ENCODE data around the gene THAP8.

THAP8 gene

DNA sequence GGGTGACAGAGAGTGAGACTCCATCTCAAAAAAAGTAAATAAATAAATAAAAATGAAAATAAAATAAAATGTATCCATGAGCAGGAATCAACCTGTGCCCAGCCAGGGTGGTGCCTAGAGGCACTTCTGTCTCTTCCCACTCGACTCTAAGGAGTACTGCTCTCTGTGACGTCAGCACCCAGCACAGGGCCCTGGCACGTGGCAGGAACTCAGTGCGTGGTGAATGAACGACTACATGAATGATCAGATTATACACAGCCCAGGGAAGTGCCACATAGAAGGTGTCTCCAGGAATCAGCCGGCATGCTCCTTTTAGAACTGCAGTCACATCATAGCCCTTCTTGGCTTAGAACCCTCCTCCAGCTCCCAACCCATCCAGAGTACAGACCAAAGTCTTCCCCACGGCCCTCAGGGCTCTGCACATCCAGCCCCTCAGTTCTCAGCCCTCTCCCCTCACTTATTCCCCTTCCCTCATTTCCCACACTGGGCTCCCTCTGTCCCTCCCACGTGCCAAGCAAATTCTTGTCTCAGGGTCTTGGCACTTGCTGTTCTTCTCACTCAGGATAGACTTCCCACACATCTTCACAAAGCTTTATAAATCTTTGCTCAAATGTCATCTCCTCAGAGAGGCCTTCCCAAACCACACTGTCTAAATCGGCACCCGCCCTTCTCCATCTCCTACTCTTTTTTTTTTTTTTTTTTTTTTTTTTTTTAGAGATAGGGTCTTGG is 25.6 kb downstream of the THAP8 start:
- DNase-seq, result no peak

DNA sequence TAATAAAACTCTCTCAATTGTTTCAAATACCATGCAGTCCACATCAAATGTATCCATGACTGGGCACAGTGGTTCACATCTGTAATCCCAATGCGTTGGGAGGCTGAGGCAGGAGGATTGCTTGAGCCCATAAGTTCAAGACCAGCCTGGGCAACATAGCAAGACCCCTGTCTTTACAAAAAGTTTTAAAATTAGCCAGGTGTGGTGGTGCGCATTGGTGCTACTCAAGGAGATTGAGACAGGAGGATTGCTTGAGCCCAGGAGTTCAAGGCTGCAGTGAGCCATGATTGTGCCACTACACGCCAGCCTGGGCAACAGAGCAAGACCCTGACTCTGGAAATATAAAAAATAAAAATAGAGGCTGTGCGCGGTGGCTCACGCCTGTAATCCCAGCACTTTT is 26.4 kb downstream of the THAP8 start:
- DNase-seq, result no peak

DNA sequence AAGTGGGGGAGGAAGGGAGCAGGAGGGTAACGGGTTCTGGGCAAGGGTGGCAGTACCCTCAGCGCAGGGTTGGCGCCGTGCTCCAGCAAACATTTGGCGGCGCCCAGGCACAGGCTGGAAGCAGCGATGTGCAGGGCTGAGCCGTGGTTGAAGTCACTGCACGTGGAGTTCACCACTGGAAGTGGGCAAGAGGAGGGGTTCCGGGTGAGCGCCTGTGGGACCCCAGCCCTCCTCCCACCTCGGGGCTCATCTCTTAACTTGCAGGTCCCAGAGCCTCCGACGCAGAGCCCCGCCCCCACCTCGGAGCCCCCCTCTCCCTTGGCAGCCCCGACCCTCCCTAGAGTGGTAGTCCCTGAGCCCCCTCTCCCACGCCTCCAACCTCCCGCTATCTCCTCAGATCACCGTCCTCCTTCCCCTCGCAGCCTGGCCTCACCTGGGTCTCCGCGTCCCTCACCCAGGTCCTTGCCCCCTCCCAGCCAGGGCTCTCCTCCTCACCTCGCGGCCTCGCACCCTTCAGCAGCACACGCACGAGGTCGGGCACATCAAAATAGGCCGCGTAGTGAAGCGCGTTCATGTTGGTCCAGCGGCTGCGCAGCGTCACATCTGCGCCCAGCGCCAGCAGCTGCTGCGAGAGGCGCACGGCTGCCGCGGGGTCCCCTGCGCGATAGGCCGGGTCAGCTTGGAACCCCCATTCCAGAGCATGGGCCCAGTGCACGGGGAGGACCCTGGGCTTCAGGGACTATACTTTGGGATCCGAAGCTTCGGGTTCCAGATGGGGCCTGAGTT is 27.8 kb downstream of the THAP8 start:
- DNase-seq, result no peak

DNA sequence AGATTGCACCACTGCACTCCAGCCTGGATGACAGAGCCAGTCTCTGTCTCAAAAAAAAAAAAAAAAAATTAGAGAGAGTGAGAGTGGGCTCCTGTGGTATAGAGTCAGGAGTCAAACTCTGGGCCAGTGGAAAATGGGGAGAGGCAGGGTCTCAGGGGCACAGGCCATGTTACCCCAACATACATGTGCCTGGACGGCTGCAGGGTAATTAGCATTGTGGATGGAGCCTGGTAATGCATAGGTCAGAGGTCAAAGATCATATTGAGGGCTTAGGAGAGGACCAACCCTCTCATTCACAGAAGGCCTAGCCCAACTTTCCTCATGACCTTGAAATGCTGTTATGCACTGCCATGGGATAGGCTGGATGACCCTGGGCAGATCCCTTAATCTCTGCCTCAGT is 28.5 kb downstream of the THAP8 start:
- DNase-seq, result no peak

DNA sequence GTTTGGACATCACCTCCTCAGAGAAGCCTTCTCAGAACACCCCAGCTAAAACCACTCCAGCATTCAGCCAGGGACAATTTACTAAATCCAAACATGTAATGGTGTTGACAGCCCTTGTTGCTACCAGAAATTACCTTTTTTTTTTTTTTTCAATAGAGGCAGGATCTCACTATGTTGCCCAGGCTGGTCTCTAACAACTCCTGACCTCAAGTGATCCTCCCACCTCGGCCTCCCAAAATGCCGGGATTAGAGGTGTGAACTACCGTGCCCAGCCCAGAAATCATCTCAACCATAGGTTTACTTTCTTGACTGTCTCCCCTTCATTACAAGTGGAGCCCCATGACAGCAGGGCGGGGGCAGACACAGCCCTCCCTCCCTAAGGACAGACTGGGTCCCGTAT is 30.7 kb downstream of the THAP8 start:
- DNase-seq, result no peak

DNA sequence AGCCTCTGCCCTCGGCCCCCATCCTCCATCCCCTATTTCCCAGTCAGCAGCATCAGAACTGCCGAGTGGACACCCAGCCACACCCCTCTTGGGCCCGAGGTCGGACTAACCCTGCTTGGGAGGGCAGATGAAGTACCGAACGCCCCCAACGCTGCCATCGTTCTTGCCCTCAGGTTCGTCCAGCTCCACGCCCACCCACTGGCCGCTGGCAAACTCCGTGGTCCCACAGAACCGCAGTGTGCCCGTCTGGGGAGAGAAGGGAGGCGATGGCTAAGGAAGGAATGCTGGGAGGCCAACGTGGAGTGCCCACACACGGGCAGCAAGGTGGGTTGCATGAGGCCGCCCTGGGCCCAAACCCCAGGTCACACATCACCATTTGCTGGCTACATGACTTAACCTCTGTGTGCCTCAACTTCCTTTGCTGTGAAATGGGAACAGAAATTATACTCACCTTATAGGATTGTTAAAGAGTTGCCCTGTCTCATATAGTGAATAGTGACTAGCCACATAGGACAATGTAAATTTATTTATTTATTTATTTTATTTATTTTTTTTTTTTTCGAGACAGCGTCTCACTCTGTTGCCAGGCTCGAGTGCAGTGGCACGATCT is 34.9 kb downstream of the THAP8 start:
- DNase-seq, result no peak

DNA sequence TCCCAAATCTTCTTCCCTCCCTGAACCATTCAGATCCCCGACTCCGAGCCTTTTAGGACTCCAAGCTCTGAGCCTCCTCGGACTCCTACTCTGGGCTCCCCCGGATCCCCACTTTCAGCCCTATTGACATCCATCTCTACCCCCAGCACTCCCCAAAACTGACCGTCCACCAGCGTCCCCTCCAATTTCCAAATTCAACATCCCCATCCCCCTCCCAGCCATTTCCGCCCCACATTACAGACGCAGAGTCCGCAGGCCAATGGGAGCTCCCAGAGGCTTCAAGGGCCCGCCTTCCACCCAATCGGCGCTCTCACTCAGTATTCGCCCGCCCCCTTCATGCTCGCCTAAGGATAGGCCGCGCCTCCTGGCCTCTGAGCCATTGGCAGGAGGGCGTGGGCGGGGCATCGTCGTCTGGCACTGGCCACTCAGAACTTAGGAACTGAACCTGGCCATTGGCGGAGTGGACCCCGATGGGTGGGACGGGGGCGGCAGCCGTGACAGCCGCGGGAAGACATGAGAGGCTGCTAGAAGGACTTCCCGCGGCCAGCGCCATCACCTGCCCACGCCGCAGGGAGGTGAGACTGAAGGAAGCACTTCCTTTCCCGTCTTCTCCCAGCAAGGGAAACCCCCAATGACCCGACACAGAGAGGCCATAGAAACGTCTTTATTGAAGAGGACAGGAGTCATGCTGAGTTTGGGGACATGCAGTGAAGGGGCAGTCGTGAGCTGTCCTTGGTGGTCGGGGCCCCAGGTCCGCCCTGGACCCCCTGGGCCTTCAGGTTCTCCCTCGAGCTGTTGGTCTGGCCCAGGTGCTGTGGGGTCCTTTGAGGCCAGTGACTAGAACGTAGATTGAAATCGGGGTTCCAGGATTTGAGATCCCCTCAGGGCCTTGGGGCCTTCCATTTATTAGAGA is 39.8 kb downstream of the THAP8 start, which contains the start of gene ALKBH6:
ALKBH6 (minus strand) TSS at position 202 of the 913 bp plus-strand sequence. CDS start 816 bp downstream, outside the sequence.
- peak; percentile 99 for DNase-seq

DNA sequence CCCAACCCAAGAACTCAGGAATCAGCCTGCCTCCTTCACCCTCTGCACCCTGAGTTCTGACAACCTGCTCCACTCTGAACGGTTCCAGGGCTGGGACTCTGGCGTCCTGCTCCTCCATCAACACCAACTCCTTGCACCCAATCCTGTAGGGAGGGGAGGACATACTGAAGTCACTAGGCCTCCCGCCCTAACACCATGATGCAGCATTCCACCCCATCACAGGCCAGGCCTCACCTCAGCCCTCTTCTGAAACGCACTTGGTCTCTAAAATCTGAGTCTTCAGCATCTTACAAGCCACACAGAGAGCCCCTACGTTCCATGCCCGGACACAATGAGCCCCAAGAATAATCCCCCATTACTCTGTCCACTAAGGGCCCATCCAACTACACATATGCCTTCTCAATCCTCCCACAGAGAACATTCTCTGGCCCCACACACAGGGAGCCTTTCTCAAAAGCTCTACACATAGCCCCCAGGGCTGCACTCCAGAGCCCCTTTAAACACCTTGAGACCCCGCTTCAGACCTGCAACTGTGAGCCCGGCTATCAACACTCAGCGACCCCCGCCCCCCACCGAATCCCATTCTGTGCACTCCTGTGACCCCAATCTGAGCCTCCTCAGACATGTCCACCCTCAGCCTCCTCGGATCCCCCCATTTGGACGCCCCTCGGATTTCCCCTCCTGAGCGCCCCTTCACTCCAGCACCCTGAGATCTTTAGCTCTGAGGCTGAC is 40.6 kb downstream of the THAP8 start:
- DNase-seq, result no peak

DNA sequence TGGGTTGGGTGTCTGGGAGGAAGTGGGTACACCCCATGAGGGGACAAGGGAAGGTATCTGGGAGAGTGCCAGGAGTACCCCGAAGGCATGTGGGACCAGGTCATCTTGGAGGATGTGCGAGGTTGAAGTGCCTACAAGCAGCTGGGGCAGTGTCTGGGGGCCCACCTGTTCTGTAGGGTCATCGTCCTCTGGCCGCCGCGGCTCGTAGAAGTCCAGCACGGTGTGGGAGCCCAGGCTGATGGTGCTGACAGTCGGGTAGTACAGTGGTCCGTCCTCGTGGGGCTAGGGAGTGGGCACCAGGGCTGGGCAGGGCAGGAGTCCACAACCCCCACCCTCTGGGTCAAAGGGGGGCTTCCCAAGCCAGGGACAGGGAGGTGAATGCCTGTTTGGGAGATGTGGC is 43.7 kb downstream of the THAP8 start:
- DNase-seq, result no peak

DNA sequence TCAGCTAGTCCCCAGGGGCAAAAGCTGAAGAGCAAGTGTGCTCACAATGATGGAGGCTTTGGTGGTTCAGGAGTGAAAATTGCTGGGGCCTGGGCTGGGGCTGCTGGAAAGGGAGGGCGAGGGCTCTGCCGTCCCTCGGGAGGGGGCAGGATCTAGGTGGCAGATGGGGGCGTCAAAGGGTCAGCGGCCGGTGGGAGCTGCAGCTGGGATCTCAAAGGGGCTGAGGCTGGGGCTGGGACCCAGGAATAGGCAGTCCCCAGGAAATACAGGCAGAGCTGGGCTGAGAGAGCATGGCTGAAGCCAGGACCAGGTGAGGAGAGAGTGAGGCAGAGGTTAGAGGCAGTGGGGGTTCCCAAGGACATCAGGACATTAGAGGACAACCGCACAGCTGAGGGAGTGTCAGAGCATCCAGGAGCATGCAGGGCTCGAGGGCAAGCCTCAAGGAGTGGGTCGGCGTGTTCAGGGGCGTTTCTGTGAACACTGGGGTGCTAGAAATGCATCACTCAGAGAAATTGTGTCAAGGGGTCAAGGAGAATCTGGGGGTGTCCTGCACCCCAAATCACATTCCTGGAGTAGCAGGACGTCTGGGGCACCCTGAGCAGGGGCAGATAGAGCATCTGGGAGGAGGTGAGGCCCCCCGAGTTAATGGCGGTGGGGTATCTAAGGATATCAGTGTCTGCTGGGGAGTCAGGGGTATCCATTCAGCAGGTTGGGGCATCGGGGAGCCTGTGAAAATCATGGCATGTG is 44.3 kb downstream of the THAP8 start:
- DNase-seq, result no peak

DNA sequence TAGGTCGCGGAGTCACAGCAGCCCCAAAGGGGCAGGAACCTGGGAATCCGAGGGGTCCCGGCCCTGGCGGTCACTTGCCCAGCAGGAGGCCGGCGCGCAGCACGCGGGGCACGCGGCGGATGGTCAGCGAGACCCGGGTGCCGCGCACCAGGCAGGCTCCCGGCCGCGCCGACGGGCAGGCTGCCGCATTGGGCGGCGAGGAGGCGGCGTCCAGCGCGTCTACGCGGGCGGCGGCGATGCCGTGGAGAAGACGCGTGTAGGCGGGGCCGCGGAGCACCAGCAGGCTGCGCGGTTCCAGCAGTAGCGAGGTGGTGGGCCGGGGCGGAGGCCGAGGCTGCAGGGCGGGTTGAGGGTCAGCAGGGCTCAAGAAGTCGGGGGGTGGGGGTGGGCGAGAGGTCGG is 44.9 kb downstream of the THAP8 start:
- peak; percentile 25 to 38 for DNase-seq

DNA sequence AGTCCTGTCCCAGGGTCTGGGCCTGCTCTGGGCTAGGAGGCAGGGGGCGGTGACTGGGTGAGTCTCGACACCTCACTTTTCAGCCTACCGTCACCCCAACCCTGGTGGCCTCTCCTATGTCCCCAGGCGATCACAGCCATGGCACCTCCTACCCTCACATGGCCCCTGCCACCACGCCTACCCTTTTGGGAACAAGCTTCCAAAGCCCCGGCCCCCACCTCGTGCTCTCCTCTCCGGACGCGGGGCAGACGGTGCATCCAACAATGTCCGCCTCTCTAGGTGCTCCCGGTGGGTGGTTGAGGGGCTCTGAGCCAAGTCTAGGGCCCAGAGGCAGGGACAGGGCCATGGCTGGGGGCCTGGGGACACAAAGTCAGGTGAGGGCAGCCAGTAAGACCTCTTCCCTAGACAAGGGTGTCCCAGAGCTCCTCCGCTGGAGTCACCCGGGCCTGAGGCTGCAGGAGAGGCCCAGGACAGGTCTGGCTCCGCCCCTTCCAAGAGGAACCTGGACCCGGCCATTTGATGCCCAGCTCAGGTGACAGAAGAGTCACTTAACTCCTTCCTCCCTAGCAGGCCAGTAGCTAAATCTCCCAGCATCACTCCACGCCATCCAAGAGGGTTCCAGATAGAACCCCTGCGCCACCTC is 45.6 kb downstream of the THAP8 start, which contains the start of gene SYNE4:
SYNE4 (minus strand) TSS at position 478 of the 643 bp plus-strand sequence; CDS start at position 346, 132 bp downstream.
- DNase-seq, result no peak

DNA sequence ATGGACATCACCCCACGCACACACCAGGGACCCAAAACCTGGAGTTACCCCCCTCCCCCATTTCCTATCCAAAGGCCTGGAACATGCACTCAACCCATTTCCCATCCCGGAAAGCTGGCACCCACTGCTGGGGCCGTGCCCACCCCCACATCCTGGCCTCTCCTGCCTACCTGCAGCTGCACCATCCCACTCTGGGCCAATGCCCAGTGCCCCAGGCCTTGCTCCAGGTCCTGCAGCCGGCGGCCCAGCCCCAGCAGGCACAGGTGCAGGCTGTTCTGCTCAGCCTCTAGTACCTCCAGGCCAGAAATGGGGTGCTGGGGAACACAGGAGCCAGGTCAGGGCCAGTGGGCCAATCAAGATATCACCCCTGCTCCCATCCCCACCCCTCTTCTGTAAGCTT is 47.1 kb downstream of the THAP8 start:
- no peak for DNase-seq

DNA sequence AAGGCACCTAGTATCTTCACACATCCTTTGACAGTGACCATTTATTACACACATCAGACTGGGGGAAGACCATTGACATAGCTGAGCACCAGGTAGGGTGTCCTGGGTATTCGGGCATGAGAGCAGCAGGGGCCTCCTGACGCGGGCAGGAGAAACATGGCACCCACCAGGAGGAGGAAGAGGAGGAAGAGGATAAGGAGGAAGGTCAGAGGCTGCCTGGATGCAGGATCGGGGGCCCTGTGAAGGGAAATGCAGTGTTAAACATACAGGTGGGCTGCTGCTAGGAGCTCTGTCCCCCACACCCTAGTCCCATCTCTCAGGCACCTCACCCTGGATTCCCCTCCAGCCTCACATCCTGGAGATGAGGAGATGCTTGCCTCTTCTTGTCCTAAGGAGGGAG is 50.8 kb downstream of the THAP8 start:
- DNase-seq, result no peak

DNA sequence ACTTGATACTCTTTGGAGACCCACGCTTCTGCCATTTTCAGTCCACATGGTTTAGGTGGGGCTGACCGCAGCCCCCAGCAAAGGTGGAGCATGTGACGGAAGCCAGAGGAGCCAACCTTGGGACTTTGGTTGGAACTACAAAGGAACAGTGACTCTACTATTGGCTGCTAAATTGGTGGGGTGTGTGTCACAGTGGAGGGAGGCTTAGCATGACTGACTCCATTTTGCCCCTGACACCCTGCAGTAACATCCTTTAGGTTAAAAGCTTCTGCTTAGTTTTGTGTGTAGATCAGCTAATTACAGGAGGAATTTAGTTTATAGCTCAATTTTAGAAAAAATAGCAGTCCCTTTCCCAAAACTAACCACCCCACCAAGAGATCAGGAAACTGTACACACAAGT is 52.5 kb downstream of the THAP8 start:
- no peak for DNase-seq

DNA sequence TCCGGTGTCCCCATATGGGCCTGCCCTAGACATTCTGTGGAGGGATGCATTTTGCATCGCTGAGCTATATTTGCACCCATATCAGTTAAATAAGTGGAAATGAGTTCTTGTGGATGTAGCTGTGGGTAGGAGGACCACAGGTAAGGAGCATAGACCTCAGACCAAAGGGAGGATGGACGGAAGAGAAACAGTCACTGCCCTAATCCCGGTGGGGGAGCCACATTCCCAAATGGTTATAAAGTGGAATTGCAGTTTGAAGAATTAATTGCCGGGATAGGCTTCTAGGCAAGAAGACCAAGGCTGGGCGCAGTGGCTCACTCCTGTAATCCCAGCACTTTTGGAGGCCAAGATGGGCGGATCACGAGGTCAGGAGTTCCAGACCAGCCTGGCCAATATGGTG is 57.3 kb downstream of the THAP8 start:
- DNase-seq, result no peak

DNA sequence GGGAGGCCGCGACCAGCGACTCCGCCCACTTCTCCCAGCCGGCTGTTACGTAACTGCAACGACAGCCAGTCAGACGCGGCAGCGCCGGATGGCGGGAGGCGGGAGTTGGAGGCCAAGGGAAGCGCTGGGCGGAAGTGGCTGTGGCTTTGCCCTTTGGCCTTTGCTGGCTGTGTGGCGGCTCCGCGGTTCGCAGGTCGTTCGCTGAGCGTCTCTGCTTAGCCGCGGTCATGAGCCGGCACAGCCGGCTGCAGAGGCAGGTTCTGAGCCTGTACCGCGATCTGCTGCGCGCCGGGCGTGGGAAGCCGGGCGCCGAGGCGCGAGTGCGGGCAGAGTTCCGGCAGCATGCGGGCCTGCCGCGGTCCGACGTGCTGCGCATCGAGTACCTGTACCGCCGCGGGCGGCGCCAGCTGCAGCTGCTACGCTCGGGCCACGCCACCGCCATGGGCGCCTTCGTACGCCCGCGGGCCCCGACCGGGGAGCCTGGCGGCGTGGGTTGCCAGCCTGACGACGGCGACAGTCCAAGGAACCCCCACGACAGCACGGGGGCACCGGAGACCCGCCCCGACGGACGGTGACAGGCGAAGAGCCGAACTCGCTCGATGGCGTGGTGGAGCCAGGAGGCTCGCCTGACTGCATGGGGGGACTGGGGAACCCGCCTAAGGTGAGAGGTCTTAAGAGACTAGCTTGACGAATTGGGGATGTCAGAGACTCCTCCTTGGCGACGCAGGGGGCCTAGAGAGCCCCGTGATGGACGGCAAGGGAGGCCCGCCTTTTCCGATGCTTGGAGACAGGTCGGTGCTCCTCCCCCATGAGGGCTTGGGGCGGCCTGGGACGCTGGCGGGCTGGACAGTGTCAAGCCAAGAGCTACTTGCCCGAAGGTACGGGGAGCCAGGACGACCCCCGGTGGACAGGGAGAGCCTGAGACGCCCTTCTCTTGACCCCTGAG is 58.8 kb downstream of the THAP8 start, which contains the start of gene SDHAF1:
SDHAF1 (plus strand) TSS at position 141 of the 946 bp plus-strand sequence; CDS start at position 228, 87 bp downstream.
- DNase-seq, result peak; percentile 94 to 95

DNA sequence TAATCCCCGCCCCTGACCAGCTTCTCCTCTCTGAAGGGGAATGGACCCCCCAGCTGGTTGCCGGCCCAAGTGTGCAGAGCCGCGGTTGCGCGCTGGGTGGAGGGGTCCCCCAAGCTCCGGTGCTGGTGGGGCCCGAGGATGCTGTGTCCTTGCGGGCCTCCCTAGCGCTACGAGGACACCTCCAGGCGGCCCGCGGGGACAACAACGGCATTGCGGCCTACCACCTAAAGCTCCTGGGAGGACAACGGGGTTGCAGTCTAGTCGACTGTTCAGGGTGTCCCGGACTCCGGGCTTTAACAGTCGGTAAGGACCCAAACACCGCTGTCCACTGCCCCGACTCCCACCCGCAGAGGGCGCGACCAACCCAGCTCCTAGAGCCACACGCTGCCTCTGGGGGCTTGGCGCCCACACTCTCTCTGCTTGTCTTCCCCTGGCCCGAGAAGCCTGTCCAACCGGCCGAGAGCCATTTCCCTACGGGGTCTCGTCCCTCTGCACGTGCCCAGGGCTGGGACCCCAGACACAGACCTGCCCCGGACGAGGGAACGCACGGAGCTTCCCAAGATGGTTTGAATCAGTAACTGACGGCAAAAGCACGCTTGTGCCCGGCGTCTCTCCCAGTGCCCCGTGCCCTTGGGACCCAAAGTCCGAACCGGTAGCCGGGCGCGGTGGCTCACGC is 60.0 kb downstream of the THAP8 start:
- peak in 1 of 2 donors; percentile 14 for DNase-seq
